WERI-Rb-1 (cell line): Measurements from ENCODE around the gene DNAH8.
A peak's percentile ranks its signal among the peaks of the same experiment; 100 is the strongest.

Source experiments
- DNase-seq: peaks from one replicate; pipeline ENCODE4 v3.0.0-alpha.2; 2020
- H3K27ac ChIP-seq: fragments of 250-450 bp; sonication (Bioruptor Pico); 2 replicates; pipeline ENCODE4 v1.5.1; 2020; ENCODE audit warnings: mild to moderate bottlenecking, moderate library complexity
- H3K27me3 ChIP-seq: fragments of 250-450 bp; sonication (Bioruptor Pico); 2 replicates; pipeline ENCODE4 v1.5.1; 2021; ENCODE audit warnings: mild to moderate bottlenecking, low read depth, moderate library complexity; ENCODE audit not compliant: insufficient read depth, severe bottlenecking
- H3K36me3 ChIP-seq: fragments of 250-450 bp; sonication (Bioruptor Pico); 2 replicates; pipeline ENCODE4 v1.5.1; 2020; ENCODE audit warnings: mild to moderate bottlenecking, moderate library complexity
- H3K4me3 ChIP-seq: 2 replicates; pipeline ENCODE4 v1.5.1; 2011; ENCODE audit warnings: low read depth, mild to moderate bottlenecking, control low read depth, low read length
- H3K9me3 ChIP-seq: fragments of 250-450 bp; sonication (Bioruptor Pico); 2 replicates; pipeline ENCODE4 v1.5.1; 2021; ENCODE audit warnings: mild to moderate bottlenecking, moderate library complexity; ENCODE audit not compliant: severe bottlenecking
- TF ChIP-seq, protein P1 (sequence below): IDR thresholded peaks from 2 replicates; pipeline ENCODE4 v1.5.1; 2011; ENCODE audit warnings: low read depth, mild to moderate bottlenecking, control low read depth, inconsistent platforms, low read length

Gene DNAH8

DNA sequence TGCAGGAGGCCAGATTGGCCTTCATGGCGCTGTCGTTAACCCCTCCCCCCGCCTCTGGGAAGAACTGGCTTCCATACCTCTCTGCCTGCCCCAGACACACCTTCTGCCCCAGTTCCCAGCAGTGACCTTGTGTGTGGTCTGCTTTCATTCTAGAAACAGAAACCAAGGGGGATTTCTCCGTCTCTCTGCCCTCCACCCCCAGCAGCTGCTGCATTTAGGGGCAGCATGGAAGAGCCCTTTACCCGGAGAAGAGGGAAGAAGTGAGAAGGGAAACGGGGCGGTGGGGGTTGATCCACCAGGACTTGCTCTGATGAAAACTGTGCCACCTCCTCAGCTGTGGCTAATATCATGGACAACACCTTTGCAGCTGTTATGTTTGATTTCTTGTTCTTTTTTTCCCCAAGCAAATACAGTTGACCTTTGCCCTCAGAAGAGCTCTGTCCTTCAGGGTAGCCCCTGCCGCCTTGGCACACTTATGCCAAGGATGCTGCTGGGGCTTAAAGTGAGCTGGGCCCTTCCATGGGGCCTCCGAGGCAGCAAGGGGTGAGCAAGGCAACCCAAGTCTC is 339.5 kb downstream of the DNAH8 start:
- TF ChIP-seq, protein P1, sequence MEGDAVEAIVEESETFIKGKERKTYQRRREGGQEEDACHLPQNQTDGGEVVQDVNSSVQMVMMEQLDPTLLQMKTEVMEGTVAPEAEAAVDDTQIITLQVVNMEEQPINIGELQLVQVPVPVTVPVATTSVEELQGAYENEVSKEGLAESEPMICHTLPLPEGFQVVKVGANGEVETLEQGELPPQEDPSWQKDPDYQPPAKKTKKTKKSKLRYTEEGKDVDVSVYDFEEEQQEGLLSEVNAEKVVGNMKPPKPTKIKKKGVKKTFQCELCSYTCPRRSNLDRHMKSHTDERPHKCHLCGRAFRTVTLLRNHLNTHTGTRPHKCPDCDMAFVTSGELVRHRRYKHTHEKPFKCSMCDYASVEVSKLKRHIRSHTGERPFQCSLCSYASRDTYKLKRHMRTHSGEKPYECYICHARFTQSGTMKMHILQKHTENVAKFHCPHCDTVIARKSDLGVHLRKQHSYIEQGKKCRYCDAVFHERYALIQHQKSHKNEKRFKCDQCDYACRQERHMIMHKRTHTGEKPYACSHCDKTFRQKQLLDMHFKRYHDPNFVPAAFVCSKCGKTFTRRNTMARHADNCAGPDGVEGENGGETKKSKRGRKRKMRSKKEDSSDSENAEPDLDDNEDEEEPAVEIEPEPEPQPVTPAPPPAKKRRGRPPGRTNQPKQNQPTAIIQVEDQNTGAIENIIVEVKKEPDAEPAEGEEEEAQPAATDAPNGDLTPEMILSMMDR: no peak
- DNase-seq: peak; percentile 44
- no peaks in the 10 kb centered on the region for H3K36me3 ChIP-seq
- H3K27me3 ChIP-seq: no peaks in the 10 kb centered on the region
- no peaks in the 10 kb centered on the region for H3K9me3 ChIP-seq
- no peak overlapping the region for H3K4me3 ChIP-seq
- no peak overlapping the region for H3K27ac ChIP-seq

DNA sequence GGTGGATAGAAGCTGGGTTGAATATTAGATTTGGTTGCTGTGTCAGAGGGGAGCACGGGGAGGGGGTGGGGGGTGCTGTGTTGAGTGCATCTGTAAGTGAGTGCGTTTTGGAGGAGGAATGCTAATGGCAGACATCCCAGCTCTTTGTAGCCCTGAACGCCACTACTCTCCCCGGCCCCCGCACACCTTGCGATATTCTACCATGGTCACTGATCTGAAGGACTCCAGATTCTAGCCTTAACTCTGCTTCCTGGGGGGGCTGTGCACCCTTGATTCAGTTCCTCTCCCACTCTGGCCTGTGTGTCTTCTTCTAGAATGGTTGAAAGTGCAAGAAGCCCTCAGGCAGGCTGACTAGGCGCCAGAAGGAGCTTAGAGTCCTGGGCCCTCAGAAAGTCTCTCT is 340.6 kb downstream of the DNAH8 start:
- H3K27ac ChIP-seq: no peak overlapping the region

DNA sequence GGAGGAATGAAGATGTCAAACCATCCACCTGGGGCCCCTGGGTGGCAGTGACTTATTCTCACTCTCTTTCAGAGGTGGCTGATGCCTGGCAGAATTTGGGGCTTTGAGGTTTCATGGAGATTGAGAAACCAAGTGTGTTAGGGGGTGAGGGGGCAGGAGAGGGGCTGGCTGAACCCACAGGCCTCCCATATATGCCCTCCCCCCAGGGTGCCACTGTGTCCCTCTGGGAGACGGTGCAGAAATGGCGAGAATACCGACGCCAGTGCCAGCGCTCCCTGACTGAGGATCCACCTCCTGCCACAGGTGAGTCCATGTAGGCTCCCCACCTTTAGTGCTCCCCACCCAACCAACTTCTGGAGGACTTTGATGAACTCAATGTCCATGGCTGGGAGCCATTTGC is 341.1 kb downstream of the DNAH8 start:
- DNase-seq: peak; percentile 7
- no peaks in the 10 kb centered on the region for H3K36me3 ChIP-seq
- TF ChIP-seq, protein P1: no peak
- no peak overlapping the region for H3K27ac ChIP-seq
- H3K4me3 ChIP-seq: no peak overlapping the region
- H3K27me3 ChIP-seq: no peaks in the 10 kb centered on the region
- H3K9me3 ChIP-seq: no peaks in the 10 kb centered on the region

More for the DNA sequence above, 340.6 kb downstream of the DNAH8 start:
- TF ChIP-seq, protein P1: no peak
- no peaks in the 10 kb centered on the region for H3K27me3 ChIP-seq
- H3K4me3 ChIP-seq: no peak overlapping the region
- no peaks in the 10 kb centered on the region for H3K36me3 ChIP-seq
- no peak for DNase-seq
- H3K9me3 ChIP-seq: no peaks in the 10 kb centered on the region

DNA sequence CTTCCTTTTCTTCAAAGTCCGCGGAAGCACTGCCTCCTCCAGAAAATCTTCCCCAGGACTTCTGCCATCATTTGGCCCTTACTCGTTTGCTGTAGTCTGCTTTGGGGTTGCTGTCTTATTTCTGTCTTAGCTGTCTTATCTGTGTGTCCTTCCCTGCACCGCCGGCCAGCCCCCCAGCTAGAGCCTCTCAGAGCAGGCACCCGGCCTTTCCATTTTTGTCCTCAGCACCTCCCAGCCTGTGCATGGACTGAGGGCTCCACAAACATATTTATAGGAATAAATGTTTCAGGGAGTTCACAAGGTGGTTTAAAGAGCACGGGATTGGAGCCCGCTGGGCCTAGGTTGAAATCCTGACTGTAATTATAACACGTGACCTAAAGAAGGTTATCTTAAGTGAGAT is 341.6 kb downstream of the DNAH8 start:
- Histone ChIP-seq H3K27ac (no peak overlapping the region), H3K36me3 (no peaks in the 10 kb centered on the region), H3K9me3 (no peaks in the 10 kb centered on the region), H3K4me3 (no peak overlapping the region), H3K27me3 (no peaks in the 10 kb centered on the region)
- TF ChIP-seq, protein P1: no peak
- no peak for DNase-seq

DNA sequence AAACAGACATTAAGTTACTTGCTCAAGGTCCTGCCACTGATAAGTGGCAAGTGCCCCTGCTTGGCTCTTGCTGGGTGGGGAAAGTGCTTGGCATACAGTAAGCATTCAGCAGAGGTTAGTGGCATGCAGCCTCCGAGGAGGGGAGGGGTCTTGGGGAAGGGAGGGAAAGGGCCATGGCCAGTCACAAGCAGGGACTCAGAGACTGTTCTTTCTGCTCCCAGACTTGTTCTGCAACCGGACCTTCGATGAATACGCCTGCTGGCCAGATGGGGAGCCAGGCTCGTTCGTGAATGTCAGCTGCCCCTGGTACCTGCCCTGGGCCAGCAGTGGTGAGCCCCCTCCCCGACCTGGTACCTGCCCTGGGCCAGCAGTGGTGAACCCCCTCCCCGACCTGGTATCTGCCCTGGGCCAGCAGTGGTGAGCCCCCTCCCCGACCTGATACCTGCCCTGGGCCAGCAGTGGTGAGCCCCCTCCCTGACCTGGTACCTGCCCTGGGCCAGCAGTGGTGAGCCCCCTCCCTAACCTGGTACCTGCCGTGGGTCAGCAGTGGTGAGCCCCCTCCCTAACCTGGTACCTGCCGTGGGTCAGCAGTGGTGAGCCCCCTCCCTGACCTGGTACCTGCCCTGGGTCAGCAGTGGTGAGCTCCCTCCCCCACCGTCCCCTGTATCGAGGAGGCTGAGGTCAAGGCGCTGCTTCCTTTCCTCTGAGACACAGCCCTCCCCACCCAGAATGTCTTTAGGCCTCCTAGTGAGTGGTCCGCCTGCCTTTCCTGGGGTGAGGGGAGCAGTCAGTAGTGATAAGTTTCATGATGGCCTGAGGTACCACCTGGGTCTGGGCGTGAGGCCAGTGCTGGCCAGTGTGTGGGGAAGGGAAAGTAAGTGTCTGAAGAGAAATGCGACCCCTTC is 342.4 kb downstream of the DNAH8 start:
- Histone ChIP-seq H3K27ac (no peak overlapping the region), H3K9me3 (no peaks in the 10 kb centered on the region), H3K27me3 (no peaks in the 10 kb centered on the region), H3K36me3 (no peaks in the 10 kb centered on the region), H3K4me3 (no peak overlapping the region)
- TF ChIP-seq, protein P1: no peak
- DNase-seq: no peak
